Uterus (tissue), 4 donors: ENCODE results near the gene BOK. TPM values are rescaled to one million over a fixed set of nuclear protein-coding genes. Genes with fewer than 3 reads are reported as not detected.

Experiments
- DNase-seq, 2 donors: peaks; one replicate each; pipeline ENCODE4 v3.0.0-alpha.2; 2019 to 2020
- H3K27ac ChIP-seq, 2 donors: fragments of 200-600 bp; sonication (generic); 1 replicate in 1 of 2; 2 replicates in 1 of 2; pipeline ENCODE4 v1.5.1; 2016 to 2018
- H3K27me3 ChIP-seq, 2 donors: fragments of 200-600 bp; sonication (generic); one replicate each; pipeline ENCODE4 v1.5.1; 2018 to 2019; ENCODE audit warnings: control low read depth in 1 of 2
- H3K36me3 ChIP-seq, 2 donors: fragments of 200-600 bp; sonication (generic); one replicate each; pipeline ENCODE4 v1.5.1; 2019; ENCODE audit warnings: control low read depth in 1 of 2
- H3K4me1 ChIP-seq, 2 donors: fragments of 200-600 bp; sonication (generic); one replicate each; pipeline ENCODE4 v1.5.1; 2018 to 2019; ENCODE audit warnings: control low read depth in 1 of 2
- H3K4me3 ChIP-seq, 2 donors: fragments of 200-600 bp; sonication (generic); 1 replicate in 1 of 2; 2 replicates in 1 of 2; pipeline ENCODE4 v1.5.1; 2018 to 2019; ENCODE audit warnings: mild to moderate bottlenecking in 1 of 2
- H3K9me3 ChIP-seq, 2 donors: fragments of 200-600 bp; sonication (generic); one replicate each; pipeline ENCODE4 v1.5.1; 2019; ENCODE audit warnings: control low read depth in 1 of 2
- CTCF ChIP-seq, 4 experiments: fragments of 200-600 bp in 2 of 4; fragments of 450-650 bp in 2 of 4; sonication (generic) in 2 of 4; IDR thresholded peaks; one replicate each; pipeline ENCODE4 v1.5.1; 2016 to 2019; ENCODE audit warnings: antibody characterized with exemption in 4 of 4, mild to moderate bottlenecking in 2 of 4, moderate library complexity in 1 of 4
- POLR2A ChIP-seq, 2 donors: fragments of 450-650 bp; IDR thresholded peaks; one replicate each; pipeline ENCODE4 v1.6.1; 2016; ENCODE audit warnings: antibody characterized with exemption in 2 of 2, mild to moderate bottlenecking in 1 of 2, moderate library complexity in 1 of 2
- intact Hi-C: fragments of 100-400 bp; cut with DNase I; formaldehyde crosslinking; loops from one replicate; pipeline ENCODE4 v1.15.1; 2023; ENCODE audit warnings: low total_unique reads
- total RNA-seq, 4 donors: library from RNA; depleted of rRNA in 3 of 4; stranded (reverse); fragments of >200 nt in 3 of 4; gene quantifications; one replicate each; pipeline versions ENCODE4 v1.1.0 to v1.2.4, GENCODE V29; 2014 to 2023
- donor health status: DM: yes; HTN: yes; CAD: no.

BOK gene
- total RNA-seq, 4 donors from 2014 or later: 22.9 to 31.2 (median 26.4) TPM

GRCh38 chr2:241550616-241551580 is 7.6 kb upstream of the BOK start:
- Histone ChIP-seq H3K4me3 (no peak overlapping the region), H3K36me3 (no peaks in the 10 kb centered on the region), H3K9me3 (no peaks in the 10 kb centered on the region), H3K27ac (no peak overlapping the region), H3K27me3 (no peaks in the 10 kb centered on the region), H3K4me1 (peaks cover 0 to 14% of the 10 kb centered on the region in 2 donors)
- no peak for DNase-seq
- intact Hi-C loops: no loop called here
- TF ChIP-seq POLR2A (IDR thresholded peaks at IDR 0.05) (no peak), CTCF (IDR thresholded peaks at IDR 0.05) (no peak)

GRCh38 chr2:241551599-241551997 is 6.9 kb upstream of the BOK start:
- no peak overlapping the region for H3K4me3 ChIP-seq
- H3K4me1 ChIP-seq: peaks cover 0 to 11% of the 10 kb centered on the region in 2 donors
- H3K9me3 ChIP-seq: peaks cover 0 to 2% of the 10 kb centered on the region in 2 donors
- no peak overlapping the region for H3K27ac ChIP-seq
- H3K27me3 ChIP-seq: no peaks in the 10 kb centered on the region
- no peaks in the 10 kb centered on the region for H3K36me3 ChIP-seq
- no peak for DNase-seq
- TF ChIP-seq CTCF (IDR thresholded peaks at IDR 0.05) (no peak), POLR2A (IDR thresholded peaks at IDR 0.05) (no peak)
- intact Hi-C loops: no loop called here

GRCh38 chr2:241551998-241552737 is 6.4 kb upstream of the BOK start:
- no peak overlapping the region for H3K4me3 ChIP-seq
- H3K27me3 ChIP-seq: no peaks in the 10 kb centered on the region
- no peak overlapping the region for H3K27ac ChIP-seq
- no peak for DNase-seq
- peaks cover 0 to 5% of the 10 kb centered on the region in 2 donors for H3K4me1 ChIP-seq
- intact Hi-C loops: no loop called here
- H3K36me3 ChIP-seq: no peaks in the 10 kb centered on the region
- peaks cover 0 to 6% of the 10 kb centered on the region in 2 donors for H3K9me3 ChIP-seq
- TF ChIP-seq POLR2A (IDR thresholded peaks at IDR 0.05) (no peak), CTCF (IDR thresholded peaks at IDR 0.05) (no peak)

- no peak for DNase-seq
- Histone ChIP-seq H3K9me3 (peaks cover 0 to 6% of the 10 kb centered on the region in 2 donors), H3K36me3 (no peaks in the 10 kb centered on the region), H3K27me3 (no peaks in the 10 kb centered on the region), H3K4me3 (no peak overlapping the region), H3K4me1 (no peaks in the 10 kb centered on the region), H3K27ac (no peak overlapping the region)
- intact Hi-C loops: no loop called here
- no peak for TF ChIP-seq POLR2A (IDR thresholded peaks at IDR 0.05)
- no peak for TF ChIP-seq CTCF (IDR thresholded peaks at IDR 0.05)
These were observed 5.1 kb upstream of the BOK start for GRCh38 chr2:241553512-241553830.

GRCh38 chr2:241553981-241554380 is 4.6 kb upstream of the BOK start:
- intact Hi-C loops: no loop called here
- H3K4me3 ChIP-seq: no peak overlapping the region
- TF ChIP-seq CTCF (IDR thresholded peaks at IDR 0.05) (no peak), POLR2A (IDR thresholded peaks at IDR 0.05) (no peak)
- no peak overlapping the region for H3K27ac ChIP-seq
- H3K36me3 ChIP-seq: no peaks in the 10 kb centered on the region
- no peaks in the 10 kb centered on the region for H3K4me1 ChIP-seq
- no peaks in the 10 kb centered on the region for H3K27me3 ChIP-seq
- H3K9me3 ChIP-seq: peaks cover 0 to 6% of the 10 kb centered on the region in 2 donors
- DNase-seq: no peak
